ENCODE results near the gene VCL.

Gene VCL

GRCh38 chr10:74079936-74080590 lies 82.1 kb downstream of the VCL start:
- DNase-seq, result no peak

DNA sequence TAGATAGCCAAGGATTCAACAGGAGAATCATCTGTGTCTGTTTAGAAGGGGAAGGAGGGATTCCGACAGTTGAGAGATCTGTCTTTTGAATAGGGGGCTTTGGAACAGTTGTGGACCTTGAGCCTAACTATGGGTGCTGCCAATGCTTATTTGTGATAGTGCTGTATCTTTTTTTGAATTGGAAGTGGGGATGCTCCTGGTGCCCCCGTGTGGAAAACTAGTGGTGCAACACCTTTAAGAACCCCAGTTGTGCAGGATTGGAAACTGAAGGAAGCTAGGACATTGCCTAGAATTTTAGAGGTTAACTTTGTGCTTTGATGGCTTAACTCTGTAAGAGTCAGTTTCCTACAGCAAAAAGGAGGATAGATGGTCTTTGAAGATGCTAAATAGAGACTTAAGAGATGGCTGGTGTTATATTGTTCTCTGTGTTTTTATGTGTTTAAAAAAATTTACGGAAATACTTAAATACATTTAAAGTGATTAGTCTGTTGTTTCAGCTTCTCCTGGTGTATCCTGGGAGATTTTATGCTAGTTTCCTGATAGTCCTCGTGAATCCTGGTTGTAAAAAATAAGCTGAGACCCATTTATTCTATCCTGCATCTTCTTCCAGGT lies 83.4 kb downstream of the VCL start:
- peak; percentile 64 for DNase-seq

DNA sequence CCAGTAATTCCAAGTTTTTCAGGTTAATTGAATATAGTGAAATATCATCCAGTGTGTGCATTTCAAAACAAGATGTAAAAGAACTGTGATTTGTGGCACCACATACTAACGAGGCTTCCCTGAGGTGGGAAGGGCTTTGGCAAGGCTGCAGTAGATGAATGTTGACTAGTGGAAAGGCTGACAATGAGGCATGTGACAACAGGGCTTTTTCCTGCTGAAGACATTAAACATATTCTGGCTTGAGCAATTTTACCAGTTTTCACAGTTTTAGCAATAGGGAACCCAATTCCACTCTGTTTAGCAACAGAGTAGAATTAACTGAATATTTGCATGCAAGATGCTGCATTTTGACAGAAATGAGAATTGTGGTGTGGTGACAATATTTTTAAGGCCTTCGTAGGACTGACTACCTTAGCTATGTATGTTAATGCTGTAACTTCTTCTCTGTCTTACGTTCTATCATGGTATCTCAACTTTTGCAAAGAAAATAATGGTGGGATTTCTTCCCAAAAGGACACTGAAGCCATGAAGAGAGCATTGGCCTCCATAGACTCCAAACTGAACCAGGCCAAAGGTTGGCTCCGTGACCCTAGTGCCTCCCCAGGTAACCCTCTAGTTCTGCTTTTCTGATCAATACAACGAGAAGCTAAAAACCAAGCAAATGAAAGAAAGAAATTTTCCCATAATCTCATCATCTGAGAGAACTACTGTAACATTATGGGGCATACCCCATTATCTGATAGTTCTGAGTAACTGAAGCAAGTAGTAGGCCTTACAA lies 84.2 kb downstream of the VCL start:
- DNase-seq, result no peak

DNA sequence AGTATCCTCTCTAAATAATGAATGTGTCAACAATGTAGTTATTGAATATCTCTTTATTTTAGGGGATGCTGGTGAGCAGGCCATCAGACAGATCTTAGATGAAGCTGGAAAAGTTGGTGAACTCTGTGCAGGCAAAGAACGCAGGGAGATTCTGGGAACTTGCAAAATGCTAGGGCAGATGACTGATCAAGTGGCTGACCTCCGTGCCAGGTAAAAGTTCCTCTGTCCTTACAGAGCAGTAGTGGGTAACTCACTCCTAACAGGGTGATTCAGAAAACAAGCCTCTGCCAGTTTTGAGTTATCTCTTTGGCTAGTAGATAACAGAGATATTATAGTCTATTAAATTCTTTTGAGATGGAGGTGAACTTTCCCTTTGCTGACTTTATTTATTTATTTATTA lies 85.4 kb downstream of the VCL start:
- no peak for DNase-seq

GRCh38 chr10:74084955-74085354 lies 87.0 kb downstream of the VCL start:
- no peak for DNase-seq

GRCh38 chr10:74086317-74086716 lies 88.4 kb downstream of the VCL start:
- no peak for DNase-seq

DNA sequence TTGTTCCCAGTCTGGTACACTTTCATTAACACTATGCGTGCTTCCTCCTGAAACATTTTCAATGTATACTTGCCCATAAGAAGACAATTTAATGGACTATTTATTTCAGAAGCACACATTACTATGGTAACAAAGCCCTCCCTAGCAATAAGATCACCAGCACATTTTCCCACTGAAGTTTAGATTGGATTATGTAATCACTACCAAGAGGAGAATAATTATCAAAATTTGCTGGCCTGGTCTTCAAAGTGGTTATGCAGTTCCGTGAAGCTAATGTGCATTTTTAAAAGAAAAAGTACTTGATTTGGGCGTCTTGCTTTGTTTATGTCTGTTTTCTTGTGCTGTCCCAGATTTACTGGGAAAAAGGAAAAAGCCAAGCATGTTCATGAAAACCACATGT lies 90.8 kb downstream of the VCL start:
- DNase-seq, result no peak

DNA sequence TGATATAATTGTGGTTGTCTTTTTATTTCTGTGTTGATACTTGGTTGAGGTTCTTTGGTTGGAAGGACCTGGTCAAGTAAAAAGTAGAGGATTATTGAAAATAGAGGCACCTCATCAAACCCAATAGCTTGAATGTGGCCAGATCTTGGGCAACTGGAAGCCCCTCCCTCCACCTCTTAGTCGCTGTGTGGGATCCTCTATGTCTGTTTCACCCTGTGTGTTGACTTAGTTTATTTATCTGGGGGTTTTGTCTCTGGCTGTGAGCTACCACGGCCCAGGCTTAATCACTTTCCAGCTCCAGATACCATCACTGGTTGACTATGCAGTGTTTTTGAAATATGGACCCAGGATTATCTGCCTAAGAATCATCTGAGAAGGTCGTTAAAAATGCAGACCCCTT lies 94.5 kb downstream of the VCL start:
- no peak for DNase-seq

GRCh38 chr10:74093530-74094164 lies 95.7 kb downstream of the VCL start:
- DNase-seq, result no peak

DNA sequence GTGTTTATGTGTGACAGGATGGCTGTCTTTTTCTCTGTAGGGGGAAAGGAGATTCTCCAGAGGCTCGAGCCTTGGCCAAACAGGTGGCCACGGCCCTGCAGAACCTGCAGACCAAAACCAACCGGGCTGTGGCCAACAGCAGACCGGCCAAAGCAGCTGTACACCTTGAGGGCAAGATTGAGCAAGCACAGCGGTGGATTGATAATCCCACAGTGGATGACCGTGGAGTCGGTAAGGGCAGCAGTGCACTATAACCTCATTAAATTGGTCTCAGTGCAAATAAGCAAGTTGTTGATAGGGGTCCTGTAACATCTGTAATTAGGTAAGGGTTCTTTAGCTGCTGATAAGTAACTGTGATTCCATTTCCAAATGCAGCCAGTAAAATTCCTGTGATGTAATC lies 96.3 kb downstream of the VCL start:
- DNase-seq, result no peak

- no peak for DNase-seq
Measured at GRCh38 chr10:74096777-74097176, 98.9 kb downstream of the VCL start.

- DNase-seq, result no peak
Measured at GRCh38 chr10:74097776-74098175, 99.9 kb downstream of the VCL start.

DNA sequence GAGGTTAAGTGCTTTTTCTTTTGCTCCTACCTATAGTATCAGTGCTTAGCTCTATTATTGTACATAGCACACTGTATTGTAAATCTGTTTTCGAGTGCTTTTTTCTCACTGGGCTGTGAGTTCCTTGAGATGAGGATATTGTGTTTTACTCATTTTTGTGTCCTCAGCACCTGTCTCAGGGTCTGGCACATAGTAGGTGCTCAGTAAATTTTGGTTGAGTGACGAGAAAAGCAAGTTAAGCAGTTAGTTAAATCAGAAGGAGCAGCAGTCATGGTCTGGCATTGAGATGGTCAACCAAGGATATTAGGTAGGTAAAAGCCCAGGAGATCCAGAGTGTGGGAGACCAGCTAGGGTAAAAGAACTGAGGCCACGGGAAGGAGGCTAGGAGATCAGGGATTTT lies 101.5 kb downstream of the VCL start:
- no peak for DNase-seq

GRCh38 chr10:74099836-74100235 lies 101.9 kb downstream of the VCL start:
- no peak for DNase-seq

- peak; percentile 17 for DNase-seq
Measured at GRCh38 chr10:74103560-74104258, 105.8 kb downstream of the VCL start.

DNA sequence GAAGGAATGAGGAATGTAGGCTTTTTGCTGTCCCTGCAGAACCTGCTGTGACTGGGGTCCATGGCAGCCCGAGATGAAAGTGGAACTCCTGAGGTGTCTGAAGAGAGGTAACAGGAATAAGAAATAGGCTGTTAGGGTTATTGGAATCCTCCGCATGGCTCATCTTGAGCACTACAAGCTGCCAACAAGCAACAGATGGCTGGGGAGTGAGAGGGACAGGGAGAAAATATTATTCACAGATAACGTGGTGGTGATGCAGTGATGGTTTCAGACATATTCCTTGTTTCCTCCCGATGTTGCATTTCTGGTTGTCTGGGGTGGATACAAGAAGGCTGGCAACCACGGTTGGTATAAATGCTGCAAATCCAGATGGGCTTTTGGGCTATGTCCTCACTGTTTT lies 106.6 kb downstream of the VCL start:
- DNase-seq, result no peak

DNA sequence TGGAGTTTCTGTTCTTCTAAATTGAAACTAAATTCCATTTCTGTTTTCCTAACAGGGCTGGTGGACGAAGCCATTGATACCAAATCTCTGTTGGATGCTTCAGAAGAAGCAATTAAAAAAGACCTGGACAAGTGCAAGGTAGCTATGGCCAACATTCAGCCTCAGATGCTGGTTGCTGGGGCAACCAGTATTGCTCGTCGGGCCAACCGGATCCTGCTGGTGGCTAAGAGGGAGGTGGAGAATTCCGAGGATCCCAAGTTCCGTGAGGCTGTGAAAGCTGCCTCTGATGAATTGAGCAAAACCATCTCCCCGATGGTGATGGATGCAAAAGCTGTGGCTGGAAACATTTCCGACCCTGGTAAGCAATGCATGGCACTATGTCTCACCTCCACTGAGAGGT lies 107.1 kb downstream of the VCL start:
- no peak for DNase-seq

DNA sequence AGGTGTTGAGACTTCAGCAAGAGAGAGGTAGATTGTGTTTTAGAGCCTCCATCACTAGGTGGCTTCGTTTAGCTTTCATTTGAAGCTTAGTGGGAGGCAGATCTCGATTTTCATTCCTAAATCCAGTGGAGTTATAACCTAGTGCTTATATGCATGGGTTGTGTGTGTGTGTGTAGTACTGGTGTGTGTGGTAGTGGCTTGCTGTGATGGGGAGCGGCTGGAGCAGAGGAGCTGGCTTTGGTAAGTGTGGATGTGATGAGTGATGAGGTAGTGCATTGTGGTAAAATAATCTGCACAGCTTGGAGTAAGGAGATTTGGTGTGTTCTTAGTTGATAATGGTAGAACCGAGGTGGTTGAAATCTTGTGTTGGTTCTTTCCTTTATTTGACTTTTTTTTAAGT lies 109.5 kb downstream of the VCL start:
- DNase-seq, result no peak

DNA sequence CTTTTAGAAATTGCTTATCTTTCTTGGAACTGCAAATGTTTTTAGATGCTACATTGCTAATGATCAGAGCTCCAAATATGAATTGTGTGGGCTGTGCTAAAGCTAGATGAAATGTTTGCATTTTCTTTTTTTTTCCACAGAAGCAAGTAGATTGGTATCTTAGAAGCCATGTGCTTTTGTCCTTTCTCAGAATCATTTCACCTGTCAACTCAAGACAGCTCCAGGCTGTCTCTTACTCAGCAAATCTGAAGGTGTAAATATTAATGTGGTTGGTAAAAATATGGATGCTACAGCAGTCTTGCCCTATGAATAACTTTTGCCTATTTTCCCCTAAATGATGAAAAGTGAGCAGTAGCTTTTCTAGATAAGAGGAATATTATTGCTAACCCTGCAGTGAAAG lies 111.5 kb downstream of the VCL start:
- DNase-seq, result no peak

GRCh38 chr10:74110120-74110519 lies 112.2 kb downstream of the VCL start:
- DNase-seq, result no peak

- no peak for DNase-seq
Measured at GRCh38 chr10:74111799-74112198, 113.9 kb downstream of the VCL start.

DNA sequence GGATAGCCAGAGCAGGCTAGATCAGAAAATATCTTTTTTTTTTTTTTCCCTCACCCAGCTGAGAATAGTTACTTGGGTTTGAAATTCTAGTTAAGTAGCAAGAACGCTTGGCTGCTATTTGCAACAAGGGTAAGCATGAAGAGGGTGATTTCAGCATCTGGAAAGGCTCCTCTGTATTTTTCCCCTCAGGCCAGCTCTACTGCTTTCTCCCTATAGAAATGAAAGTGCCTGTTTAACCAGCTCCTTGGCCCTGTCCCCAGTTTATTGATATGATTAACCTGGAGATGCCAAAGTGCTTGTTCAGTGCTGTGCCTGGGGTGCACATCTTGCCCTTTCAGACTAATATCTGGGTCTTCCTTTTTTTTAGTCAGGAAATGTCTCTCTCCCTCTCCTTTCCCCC lies 115.6 kb downstream of the VCL start:
- no peak for DNase-seq

DNA sequence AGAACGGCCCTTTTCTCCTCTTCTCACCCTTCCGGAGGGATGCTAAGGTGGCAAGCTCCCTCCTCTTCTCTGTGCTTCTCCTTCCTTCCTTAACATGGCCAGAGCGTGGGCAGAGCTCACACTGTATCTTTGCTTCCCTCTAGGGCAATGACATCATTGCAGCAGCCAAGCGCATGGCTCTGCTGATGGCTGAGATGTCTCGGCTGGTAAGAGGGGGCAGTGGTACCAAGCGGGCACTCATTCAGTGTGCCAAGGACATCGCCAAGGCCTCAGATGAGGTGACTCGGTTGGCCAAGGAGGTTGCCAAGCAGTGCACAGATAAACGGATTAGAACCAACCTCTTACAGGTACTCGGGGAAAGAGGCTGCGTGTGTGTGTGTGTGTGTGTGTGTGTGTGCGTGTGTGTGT lies 116.1 kb downstream of the VCL start:
- DNase-seq, result no peak
